ENCODE results near the gene MLLT10. TPM values are rescaled to one million over a fixed set of nuclear protein-coding genes. Genes with fewer than 3 reads are reported as not detected.

MLLT10 gene
- total and polyA plus RNA-seq, 2 of the 8 experiments (the other 6 are each of a cell fraction or from before 2014, with no cell fraction given), result 53.1 to 62.1 TPM

DNA sequence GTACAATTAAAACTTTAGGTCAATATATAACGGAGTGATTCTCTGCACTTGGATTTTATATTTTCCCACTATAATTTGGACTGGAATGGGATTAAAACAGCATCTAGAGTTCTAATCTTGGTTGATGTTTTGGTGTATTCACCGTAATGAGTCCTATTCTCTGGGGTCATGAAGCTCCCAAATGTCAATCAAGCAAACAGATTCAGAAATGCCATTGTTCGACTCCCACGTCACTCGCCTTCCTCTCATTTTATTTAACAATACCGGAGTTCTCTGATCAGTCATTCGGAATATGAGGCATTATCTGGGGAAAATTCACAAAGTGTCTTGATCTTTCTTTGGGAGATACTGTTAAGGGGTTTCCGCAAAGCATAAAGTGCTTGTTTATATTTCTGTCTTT is 35.0 kb upstream of the MLLT10 start:
- H3K36me3 ChIP-seq (ENCODE audit: control insufficient read depth in 2 of 4, insufficient read depth in 4 of 4, low read length in 3 of 4), result no peaks in the 10 kb centered on the region
- H2BK120ac ChIP-seq (replicated peaks; ENCODE audit: low read depth, low read length), result no peak overlapping the region
- CTCF ChIA-PET (ENCODE audit: partially characterized antibody), result interaction anchor here (2.0 to 6.2 kb wide), 5 partner anchors 9 to 327 kb away, joined by 6 to 46 read pairs (median 8); no protein-coding TSS in a partner anchor
- H3K79me1 ChIP-seq (ENCODE audit: low read depth, low read length), result no peaks in the 10 kb centered on the region
- 8% methylated on average over 8 of the region's 8 CpGs; no CpG with 5 or more reads in 1 of the 2 experiments for WGBS, 2 experiments (ENCODE audit: extremely low coverage in 1 of 2, insufficient coverage in 1 of 2, insufficient read length in 1 of 2, insufficient replicate concordance in 2 of 2, low coverage in 1 of 2, low lambda C conversion rate in 2 of 2, missing lambda C conversion rate in 1 of 2)
- H3K27ac ChIP-seq (ENCODE audit: low read depth, low read length), result no peak overlapping the region
- H3K56ac ChIP-seq (replicated peaks; ENCODE audit: insufficient read length, low read depth, low read length), result no peak overlapping the region
- no peak overlapping the region for H3K14ac ChIP-seq (ENCODE audit: insufficient read length)
- H4K20me1 ChIP-seq (replicated peaks in 1 of 2; ENCODE audit: control insufficient read depth in 1 of 2, insufficient read depth in 2 of 2, low read length in 2 of 2), result no peaks in the 10 kb centered on the region
- no peak overlapping the region for H3K18ac ChIP-seq (ENCODE audit: extremely low read depth, low read length)
- H3K9ac ChIP-seq (replicated peaks in 1 of 4; ENCODE audit: extremely low read depth in 1 of 4, low read depth in 3 of 4, low read length in 3 of 4), result no peak overlapping the region
- H4K91ac ChIP-seq (replicated peaks; ENCODE audit: insufficient read length, low read length), result no peak overlapping the region
- H3K79me2 ChIP-seq (ENCODE audit: control insufficient read depth in 1 of 2, insufficient read depth in 2 of 2, low read length in 2 of 2), result peaks cover 0 to 23% of the 10 kb centered on the region in 2 experiments; a peak in 1 of 4 replicates
- H3K27me3 ChIP-seq (replicated peaks in 1 of 4; ENCODE audit: control insufficient read depth in 3 of 4, extremely low read depth in 1 of 4, insufficient read depth in 3 of 4, low read length in 3 of 4), result peaks cover 5 to 24% (median 15%) of the 10 kb centered on the region in 4 experiments; a peak in 6 of 7 replicates
- no peak overlapping the region for H2BK15ac ChIP-seq (ENCODE audit: low read length)
- H3K9me3 ChIP-seq (ENCODE audit: insufficient read depth in 2 of 2, low read depth in 1 of 2, low read length in 1 of 2), result no peaks in the 10 kb centered on the region
- no peak overlapping the region for H3K23ac ChIP-seq (ENCODE audit: insufficient read length)
- H4K8ac ChIP-seq (ENCODE audit: extremely low read depth, insufficient read depth, low read length), result no peak overlapping the region
- H2BK5ac ChIP-seq (ENCODE audit: low read depth, low read length), result no peak overlapping the region
- POLR2A ChIA-PET (ENCODE audit: partially characterized antibody), result interaction anchor here (0.9 to 12.9 kb wide), 5 partner anchors 10 to 245 kb away, joined by 3 to 322 read pairs (median 3); partner anchors contain the start of genes MLLT10 and SKIDA1
- H3K4ac ChIP-seq (replicated peaks; ENCODE audit: insufficient read length, low read depth, low read length), result no peak overlapping the region
- H3K4me3 ChIP-seq (ENCODE audit: extremely low read depth in 1 of 4, insufficient read depth in 2 of 4, low read depth in 3 of 4, low read length in 4 of 4), result peak overlapping the region; percentile 16 to 73 (median 45); a peak in 5 of 8 replicates
- peak overlapping the region; percentile 88 to 93 for H3K4me2 ChIP-seq (ENCODE audit: insufficient read depth in 1 of 2, low read depth in 2 of 2, low read length in 2 of 2)
- no peak overlapping the region for H2AK5ac ChIP-seq (ENCODE audit: low read depth, low read length)
- H4K5ac ChIP-seq (ENCODE audit: insufficient read length, low read depth, low read length), result no peak overlapping the region
- H2BK12ac ChIP-seq (ENCODE audit: low read depth, low read length), result no peak overlapping the region
- peaks cover 16 to 45% (median 30%) of the 10 kb centered on the region in 4 experiments for H3K4me1 ChIP-seq (replicated peaks in 1 of 4; ENCODE audit: control insufficient read depth in 3 of 4, insufficient read depth in 4 of 4, low read length in 3 of 4)
- no peak for FAIRE-seq
- H2BK20ac ChIP-seq (ENCODE audit: low read length), result no peak overlapping the region
- H2AFZ ChIP-seq (ENCODE audit: low read length), result no peak overlapping the region
- TF ChIP-seq SIN3A (conservative IDR thresholded peaks at IDR 0.05 in 1 of 2, IDR thresholded peaks at IDR 0.05 in 1 of 2; ENCODE audit: low read depth in 1 of 2, low read length in 2 of 2), result 0 out of 4 replicates have a peak, but pooled peaks of 1 of the 2 experiments have one; percentile 48
- no peak for TF ChIP-seq BCL11A (IDR thresholded peaks at IDR 0.05; ENCODE audit: low read depth in 2 of 2, low read length in 2 of 2)
- no peak for TF ChIP-seq ASH2L (IDR thresholded peaks at IDR 0.05; ENCODE audit: low read length)
- TF ChIP-seq SUZ12 (IDR thresholded peaks at IDR 0.05; ENCODE audit: low read length), result peak; percentile 18; the same call in 1 of the 2 replicates
- no peak for TF ChIP-seq RBBP5 (IDR thresholded peaks at IDR 0.05; ENCODE audit: borderline replicate concordance, low read depth, low read length)
- TF ChIP-seq BRCA1 (IDR thresholded peaks at IDR 0.05; ENCODE audit: low read depth, low read length), result no peak
- DNase-seq (ENCODE audit: low read depth in 1 of 2, low spot score in 2 of 2), result no peak
- peaks cover 33% of the 10 kb centered on the region; the same call in 1 of the 2 replicates for H3K23me2 ChIP-seq (ENCODE audit: low read depth, low read length)
